SK-N-SH (cell line): ENCODE data around the gene AGBL5.

Experiments
- CTCF ChIP-seq: fragments of 200-600 bp; sonication (generic); IDR thresholded peaks from 2 replicates; pipeline ENCODE4 v1.6.1; 2017; ENCODE audit warnings: antibody characterized with exemption, mild to moderate bottlenecking, moderate library complexity
- ELF1 ChIP-seq: IDR thresholded peaks from 2 replicates; pipeline ENCODE4 v1.4.0; 2012
- FOXJ3 ChIP-seq: sonication (generic); formaldehyde crosslinking; IDR thresholded peaks from 2 replicates; pipeline ENCODE4 v1.5.1; 2020; ENCODE audit warnings: mild to moderate bottlenecking, missing genetic modification reagents
- IRF3 ChIP-seq: fragments of 150-350 bp; IDR thresholded peaks from 2 replicates; pipeline ENCODE4 v1.6.1; 2016; ENCODE audit warnings: mild to moderate bottlenecking, low read depth, low read length
- MAX ChIP-seq: IDR thresholded peaks from 2 replicates; pipeline ENCODE4 v1.4.0; 2012; ENCODE audit warnings: low read depth
- RAD21 ChIP-seq: IDR thresholded peaks from 2 replicates; pipeline ENCODE4 v1.6.1; 2012; ENCODE audit warnings: mild to moderate bottlenecking, low read length
- RCOR1 ChIP-seq: fragments of 150-350 bp; IDR thresholded peaks from 2 replicates; pipeline ENCODE4 v1.6.1; 2017; ENCODE audit warnings: antibody characterized with exemption, low read length
- REST ChIP-seq: IDR thresholded peaks from 2 replicates; pipeline ENCODE4 v1.6.1; 2012; ENCODE audit warnings: mild to moderate bottlenecking, low read depth, low read length, moderate library complexity
- TAF1 ChIP-seq: IDR thresholded peaks from 2 replicates; pipeline ENCODE4 v1.6.1; 2012; ENCODE audit warnings: low read depth, mild to moderate bottlenecking, low read length, moderate library complexity, borderline replicate concordance
- TEAD4 ChIP-seq: IDR thresholded peaks from 2 replicates; pipeline ENCODE4 v1.4.0; 2012; ENCODE audit warnings: mild to moderate bottlenecking, borderline replicate concordance; ENCODE audit not compliant: insufficient read depth
- YY1 ChIP-seq: IDR thresholded peaks from 2 replicates; pipeline ENCODE4 v1.4.0; 2012; ENCODE audit warnings: low read depth, mild to moderate bottlenecking
- ZBTB33 ChIP-seq: IDR thresholded peaks from 2 replicates; pipeline ENCODE4 v1.4.0; 2012; ENCODE audit warnings: low read depth, borderline replicate concordance

- no peak for TF ChIP-seq CTCF
- no peak for TF ChIP-seq ZBTB33
- no peak for TF ChIP-seq TAF1
- TF ChIP-seq IRF3, result no peak
- TF ChIP-seq FOXJ3 (CRISPR knock-in tag), result no peak
- no peak for TF ChIP-seq RCOR1
- no peak for TF ChIP-seq YY1
- TF ChIP-seq RAD21, result no peak
- no peak for TF ChIP-seq ELF1
- no peak for TF ChIP-seq MAX
- TF ChIP-seq REST, result no peak
- TF ChIP-seq TEAD4, result no peak
Observed at GRCh38 chr2:27001950-27002349, 49.5 kb upstream of the AGBL5 start.
